OCI-LY7 (cell line): ENCODE measurements around the gene TTC28. TPM values are rescaled to one million over a fixed set of nuclear protein-coding genes. Genes with fewer than 3 reads are reported as not detected.

Experiments used
- BruUV-seq: library from RNA; stranded (reverse); fragments of 400-500 nt; replicated peaks from 2 replicates; lab custom pipeline; 2021; lab: Mats Ljungman, UMichigan
- CTCF ChIA-PET: fragments of 300-600 bp; sonication (Branson Sonifier 250); formaldehyde crosslinking; loops from one replicate; lab custom pipeline; 2022; ENCODE audit warnings: antibody characterized with exemption; ENCODE audit not compliant: unreplicated experiment; lab: Charles Lee
- POLR2A ChIA-PET: fragments of 300-600 bp; sonication (Branson Sonifier 250); formaldehyde crosslinking; loops from one replicate; lab custom pipeline; 2022; ENCODE audit warnings: antibody characterized with exemption; lab: Charles Lee
- DNase-seq: peaks from one replicate; pipeline ENCODE4 v3.0.0-alpha.2; 2015; ENCODE audit warnings: low spot score
- H2AFZ ChIP-seq: fragments of 200-600 bp; sonication (generic), shearing (Covaris generic); 2 replicates; pipeline ENCODE4 v1.6.1; 2014; ENCODE audit warnings: mild to moderate bottlenecking, antibody characterized with exemption, low read length, moderate library complexity
- H3K27ac ChIP-seq: fragments of 200-600 bp; sonication (generic); 2 replicates; pipeline ENCODE4 v1.5.1; 2014; ENCODE audit warnings: mixed run types, low read depth, mild to moderate bottlenecking, moderate library complexity, low read length, inconsistent platforms; ENCODE audit not compliant: poor library complexity, severe bottlenecking
- H3K36me3 ChIP-seq: fragments of 200-600 bp; sonication (generic); 2 replicates; pipeline ENCODE4 v1.6.1; 2014; ENCODE audit warnings: mild to moderate bottlenecking, antibody characterized with exemption, low read length, moderate library complexity, mixed read lengths; ENCODE audit not compliant: insufficient read depth
- H3K4me1 ChIP-seq: fragments of 200-600 bp; sonication (generic); 2 replicates; pipeline ENCODE4 v1.5.1; 2014; ENCODE audit warnings: mild to moderate bottlenecking, low read length; ENCODE audit not compliant: insufficient read depth, poor library complexity, severe bottlenecking
- H3K4me2 ChIP-seq: fragments of 200-600 bp; sonication (generic); 2 replicates; pipeline ENCODE4 v1.6.1; 2014; ENCODE audit warnings: mild to moderate bottlenecking, low read length
- H3K4me3 ChIP-seq: fragments of 200-600 bp; sonication (generic); 2 replicates; pipeline ENCODE4 v1.5.1; 2014; ENCODE audit warnings: mild to moderate bottlenecking, low read depth, low read length; ENCODE audit not compliant: poor library complexity, severe bottlenecking
- H3K79me2 ChIP-seq: fragments of 200-600 bp; sonication (generic); 2 replicates; pipeline ENCODE4 v1.6.1; 2016; ENCODE audit warnings: low read depth, mild to moderate bottlenecking, low read length, moderate library complexity, mixed read lengths; ENCODE audit not compliant: insufficient read depth
- H3K9me2 ChIP-seq: fragments of 200-600 bp; sonication (generic); 2 replicates; pipeline ENCODE4 v1.6.1; 2016; ENCODE audit warnings: mild to moderate bottlenecking, low read length, mixed read lengths; ENCODE audit not compliant: insufficient read depth
- H3K9me3 ChIP-seq: fragments of 200-600 bp; sonication (generic); 2 replicates; pipeline ENCODE4 v1.6.1; 2014; ENCODE audit warnings: mild to moderate bottlenecking, mixed run types, low read length, mixed read lengths
- H4K20me1 ChIP-seq: fragments of 200-600 bp; sonication (generic); 2 replicates; pipeline ENCODE4 v1.6.1; 2014; ENCODE audit warnings: mild to moderate bottlenecking, antibody characterized with exemption, low read length, moderate library complexity, mixed read lengths; ENCODE audit not compliant: insufficient read depth
- CTCF ChIP-seq: fragments of 200-600 bp; sonication (generic); conservative IDR thresholded peaks from 2 replicates; pipeline ENCODE4 v1.5.1; 2014; ENCODE audit warnings: mild to moderate bottlenecking, antibody characterized with exemption, low read length, moderate library complexity, mixed read lengths
- EZH2phosphoT487 ChIP-seq: fragments of 200-600 bp; sonication (generic); IDR thresholded peaks from 2 replicates; pipeline ENCODE4 v1.6.1; 2018; ENCODE audit warnings: low read depth, borderline replicate concordance, mild to moderate bottlenecking, mixed run types, antibody characterized with exemption, low read length, moderate library complexity, mixed read lengths
- intact Hi-C: fragments of 100-400 bp; cut with micrococcal nuclease; formaldehyde crosslinking; loops from one replicate; pipeline ENCODE4 v1.10.0; 2022; ENCODE audit not compliant: unreplicated experiment
- total RNA-seq, 2 experiments: library from RNA; depleted of rRNA in 1 of 2; stranded (reverse); fragments of >200 nt in 1 of 2; shearing (Covaris generic) in 1 of 2; gene quantifications; 2 replicates each; pipeline ENCODE4 v1.2.3, GENCODE V29; 2014 to 2022

Gene TTC28
- total RNA-seq, 2 experiments from 2014 or later, result under 0.01 to 0.55 TPM

GRCh38 chr22:28379075-28379779 lies 300.4 kb downstream of the TTC28 start:
- no peak overlapping the region for H3K4me2 ChIP-seq
- no peaks in the 10 kb centered on the region for H3K36me3 ChIP-seq
- no peaks in the 10 kb centered on the region for H4K20me1 ChIP-seq
- H3K27ac ChIP-seq, result no peak overlapping the region
- no TSS peak for BruUV-seq
- H3K79me2 ChIP-seq, result no peaks in the 10 kb centered on the region
- no peak for DNase-seq
- no peaks in the 10 kb centered on the region for H3K9me3 ChIP-seq
- H3K9me2 ChIP-seq, result no peaks in the 10 kb centered on the region
- H3K4me1 ChIP-seq, result no peaks in the 10 kb centered on the region
- no peak overlapping the region for H3K4me3 ChIP-seq
- TF ChIP-seq EZH2phosphoT487 (no peak), CTCF (no peak)
- H2AFZ ChIP-seq, result no peak overlapping the region
- intact Hi-C loops, result no loop called here
- POLR2A ChIA-PET, result no interaction called here
- CTCF ChIA-PET, result no interaction called here

GRCh38 chr22:28375761-28376534 lies 303.7 kb downstream of the TTC28 start:
- H3K27ac ChIP-seq, result no peak overlapping the region
- H2AFZ ChIP-seq, result no peak overlapping the region
- TF ChIP-seq EZH2phosphoT487 (no peak), CTCF (no peak)
- POLR2A ChIA-PET, result no interaction called here
- H3K9me2 ChIP-seq, result no peaks in the 10 kb centered on the region
- H3K4me1 ChIP-seq, result no peaks in the 10 kb centered on the region
- no peak overlapping the region for H3K4me3 ChIP-seq
- no peaks in the 10 kb centered on the region for H3K36me3 ChIP-seq
- H3K79me2 ChIP-seq, result no peaks in the 10 kb centered on the region
- H4K20me1 ChIP-seq, result no peaks in the 10 kb centered on the region
- no TSS peak for BruUV-seq
- intact Hi-C loops, result no loop called here
- CTCF ChIA-PET, result interaction anchor here (0.5 kb wide), 1 partner anchor 16 kb away, joined by 4 read pairs; no protein-coding TSS in a partner anchor
- no peaks in the 10 kb centered on the region for H3K9me3 ChIP-seq
- H3K4me2 ChIP-seq, result no peak overlapping the region
- DNase-seq, result no peak

- POLR2A ChIA-PET, result no interaction called here
- Histone ChIP-seq H3K4me1 (no peaks in the 10 kb centered on the region), H3K4me2 (no peak overlapping the region), H3K4me3 (no peak overlapping the region), H2AFZ (no peak overlapping the region), H4K20me1 (no peaks in the 10 kb centered on the region), H3K27ac (no peak overlapping the region), H3K36me3 (no peaks in the 10 kb centered on the region), H3K9me3 (no peaks in the 10 kb centered on the region), H3K9me2 (no peaks in the 10 kb centered on the region), H3K79me2 (no peaks in the 10 kb centered on the region)
- BruUV-seq, result no TSS peak
- TF ChIP-seq EZH2phosphoT487 (no peak), CTCF (no peak)
- DNase-seq, result no peak
- intact Hi-C loops, result no loop called here
- CTCF ChIA-PET, result no interaction called here
Observed at GRCh38 chr22:28373831-28374230, 305.8 kb downstream of the TTC28 start.
